HPDE6-E6E7 (cell line): Measurements from ENCODE around the gene C1QTNF8.

Experiments used
- DNase-seq: peaks from one replicate; pipeline ENCODE4 v3.0.0; 2011; ENCODE audit warnings: missing footprints; ENCODE audit errors: extremely low spot score

C1QTNF8 gene

GRCh38 chr16:1045310-1045992 is 50.6 kb downstream of the C1QTNF8 start:
- DNase-seq, result no peak

- DNase-seq, result no peak
Observed at GRCh38 chr16:1044460-1045309, 51.4 kb downstream of the C1QTNF8 start.

DNA sequence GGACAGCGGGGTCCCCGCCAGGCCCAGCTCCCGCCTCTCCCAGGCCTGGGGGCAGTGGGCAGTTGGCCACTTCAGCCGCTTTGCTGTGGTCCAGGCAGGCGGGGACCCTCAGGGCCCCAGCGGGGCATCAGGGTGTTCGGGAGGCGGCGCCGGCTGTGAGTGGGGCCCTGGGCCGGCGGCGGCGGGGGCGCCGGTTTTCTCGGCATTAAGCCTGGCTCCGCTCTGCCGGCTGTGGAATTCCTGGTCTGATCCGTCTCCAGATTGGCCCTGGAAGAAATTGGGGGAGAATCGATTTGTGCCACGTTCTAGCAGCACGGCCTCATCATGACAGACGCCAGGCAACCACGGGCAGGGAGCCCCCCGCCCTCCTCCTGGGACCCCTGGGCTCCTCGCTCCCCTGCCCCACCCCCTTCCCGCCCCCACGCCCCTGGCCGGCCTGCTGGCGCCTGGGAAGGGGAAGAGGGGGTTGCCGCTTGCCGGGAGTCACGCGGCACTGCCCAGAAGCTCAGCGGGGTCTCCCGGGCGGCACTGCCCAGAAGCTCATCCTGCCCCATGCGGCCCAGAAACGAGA is 52.1 kb downstream of the C1QTNF8 start:
- DNase-seq, result no peak

GRCh38 chr16:1042866-1043265 is 53.2 kb downstream of the C1QTNF8 start:
- DNase-seq, result no peak

DNA sequence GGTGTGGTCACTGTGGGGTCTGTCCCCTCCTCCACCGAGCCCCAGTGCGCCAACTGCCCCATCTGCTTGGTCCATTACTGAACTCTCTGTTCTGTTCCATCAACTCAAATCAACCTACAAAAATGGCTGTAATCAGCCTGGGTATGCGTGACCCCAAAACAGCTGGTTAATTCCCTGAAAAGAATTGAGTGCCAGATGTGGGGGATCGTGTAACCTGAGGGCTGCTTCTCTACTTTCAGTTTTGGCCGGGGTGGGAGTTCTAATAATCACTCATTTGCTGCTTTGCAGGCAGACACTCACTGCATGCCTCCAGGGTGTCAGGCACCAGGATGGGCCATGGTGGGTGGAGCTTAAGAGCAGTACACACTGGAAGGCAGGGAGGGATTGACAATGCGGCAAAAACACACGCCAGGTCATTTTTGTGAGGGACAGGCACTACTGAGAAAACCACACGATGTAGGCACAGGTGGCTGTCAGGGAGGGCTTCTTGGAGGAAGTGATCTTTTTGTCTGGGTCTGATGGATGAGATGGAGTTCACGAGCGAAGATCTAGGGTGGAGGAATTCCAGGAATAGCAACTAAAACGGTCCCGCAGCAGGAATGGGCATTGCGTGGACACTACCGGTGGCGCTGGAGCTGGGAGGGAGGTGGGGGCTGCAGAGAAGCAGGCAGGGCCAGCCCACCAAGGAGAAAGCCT is 53.8 kb downstream of the C1QTNF8 start:
- no peak for DNase-seq

GRCh38 chr16:1040346-1040745 is 55.7 kb downstream of the C1QTNF8 start:
- DNase-seq, result no peak

GRCh38 chr16:1039762-1040161 is 56.3 kb downstream of the C1QTNF8 start:
- DNase-seq, result no peak

GRCh38 chr16:1038932-1039331 is 57.1 kb downstream of the C1QTNF8 start:
- no peak for DNase-seq
